Nucleus accumbens (tissue), 56 donors: ENCODE measurements around the gene PIK3R6.
"Not testable (repeated sequence)": the region's sequence is repeated elsewhere in the genome, so short reads cannot be mapped to it uniquely, and the experiment has no call there.

Experiments
- DNase-seq, 56 donors: peaks; one replicate each; lab custom pipeline; 2025; lab: John Stamatoyannopoulos, UW

PIK3R6 gene

GRCh38 chr17:8831234-8831849 is 36.1 kb downstream of the PIK3R6 start:
- DNase-seq, result no peak

GRCh38 chr17:8830141-8830540 is 37.3 kb downstream of the PIK3R6 start:
- DNase-seq, result no peak

GRCh38 chr17:8829036-8829941 is 38.2 kb downstream of the PIK3R6 start:
- no peak for DNase-seq

GRCh38 chr17:8828517-8828875 is 39.0 kb downstream of the PIK3R6 start:
- DNase-seq, result no peak

GRCh38 chr17:8826808-8827435 is 40.6 kb downstream of the PIK3R6 start:
- DNase-seq, result no peak

- DNase-seq, result no peak
Measured at GRCh38 chr17:8825802-8826201, 41.7 kb downstream of the PIK3R6 start.

GRCh38 chr17:8823279-8823678 is 44.2 kb downstream of the PIK3R6 start:
- DNase-seq, result no peak

- DNase-seq, result no peak
Measured at GRCh38 chr17:8822401-8823035, 45.0 kb downstream of the PIK3R6 start.

GRCh38 chr17:8821446-8822105 is 45.9 kb downstream of the PIK3R6 start:
- no peak for DNase-seq

GRCh38 chr17:8820311-8821010 is 47.0 kb downstream of the PIK3R6 start:
- DNase-seq, result no peak

GRCh38 chr17:8818654-8819330 is 48.7 kb downstream of the PIK3R6 start:
- DNase-seq, result no peak

- no peak for DNase-seq
Measured at GRCh38 chr17:8818047-8818446, 49.4 kb downstream of the PIK3R6 start.

GRCh38 chr17:8806926-8807550 is 60.4 kb downstream of the PIK3R6 start:
- peak in 6 of 56 donors; percentile 1 to 26 (median 11) for DNase-seq

GRCh38 chr17:8806253-8806925 is 61.1 kb downstream of the PIK3R6 start:
- no peak for DNase-seq

GRCh38 chr17:8805396-8805795 is 62.1 kb downstream of the PIK3R6 start:
- not testable (repeated sequence) for DNase-seq

GRCh38 chr17:8803531-8804420 is 63.7 kb downstream of the PIK3R6 start:
- DNase-seq, result no peak

GRCh38 chr17:8801135-8801840 is 66.2 kb downstream of the PIK3R6 start:
- no peak for DNase-seq
